Activated CD8-positive, alpha-beta T cell treated with anti-CD3 and anti-CD28 coated beads for 36 hours (primary cell): Measurements from ENCODE around the gene BORCS5. TPM values are rescaled to one million over a fixed set of nuclear protein-coding genes. Genes with fewer than 3 reads are reported as not detected.

Experiments used
- ATAC-seq: fragments of 200-7000 bp; cut with Tn5 transposase; one replicate; pipeline ENCODE4 v1.10.0; 2021; ENCODE audit warnings: mild to moderate bottlenecking, moderate library complexity
- CTCF ChIA-PET: fragments of 350-600 bp; sonication (Branson Sonifier 250); formaldehyde crosslinking; loops from one replicate; lab custom pipeline; 2021; ENCODE audit warnings: antibody characterized with exemption; lab: Charles Lee
- POLR2A ChIA-PET: fragments of 350-600 bp; sonication (Branson Sonifier 250); formaldehyde crosslinking; loops from one replicate; lab custom pipeline; 2021; ENCODE audit warnings: antibody characterized with exemption; lab: Charles Lee
- DNase-seq: peaks from one replicate; pipeline ENCODE4 v3.0.0-alpha.2; 2020
- H3K27ac Mint-ChIP-seq: one replicate; pipeline ENCODE4 v1.8.0; 2021; ENCODE audit warnings: mild to moderate bottlenecking, mixed read lengths
- H3K27me3 Mint-ChIP-seq: one replicate; pipeline ENCODE4 v1.8.0; 2021; ENCODE audit warnings: mixed read lengths
- H3K36me3 Mint-ChIP-seq: one replicate; pipeline ENCODE4 v1.8.0; 2021; ENCODE audit warnings: low read depth, mixed read lengths
- H3K4me1 Mint-ChIP-seq: one replicate; pipeline ENCODE4 v1.8.0; 2021; ENCODE audit warnings: low read depth, mixed read lengths
- H3K4me3 Mint-ChIP-seq: one replicate; pipeline ENCODE4 v1.8.0; 2021; ENCODE audit warnings: mild to moderate bottlenecking, moderate library complexity, mixed read lengths
- H3K9me3 Mint-ChIP-seq: one replicate; pipeline ENCODE4 v1.8.0; 2021; ENCODE audit warnings: mixed read lengths
- intact Hi-C: fragments of 100-400 bp; cut with micrococcal nuclease; formaldehyde crosslinking; loops from one replicate; pipeline ENCODE4 v1.10.0; 2022
- total RNA-seq, 2 experiments: library from RNA; stranded (reverse); gene quantifications; one replicate each; pipeline ENCODE4 v1.2.3, GENCODE V29; 2021
- TF ChIP-seq, protein P1 (sequence below): fragments of 200-600 bp; IDR thresholded peaks from one replicate; pipeline ENCODE4 v1.8.0; 2022; ENCODE audit warnings: antibody characterized with exemption, mild to moderate bottlenecking

Gene BORCS5
- total RNA-seq, 2 experiments from 2014 or later: 31.5 to 32.9 TPM

DNA sequence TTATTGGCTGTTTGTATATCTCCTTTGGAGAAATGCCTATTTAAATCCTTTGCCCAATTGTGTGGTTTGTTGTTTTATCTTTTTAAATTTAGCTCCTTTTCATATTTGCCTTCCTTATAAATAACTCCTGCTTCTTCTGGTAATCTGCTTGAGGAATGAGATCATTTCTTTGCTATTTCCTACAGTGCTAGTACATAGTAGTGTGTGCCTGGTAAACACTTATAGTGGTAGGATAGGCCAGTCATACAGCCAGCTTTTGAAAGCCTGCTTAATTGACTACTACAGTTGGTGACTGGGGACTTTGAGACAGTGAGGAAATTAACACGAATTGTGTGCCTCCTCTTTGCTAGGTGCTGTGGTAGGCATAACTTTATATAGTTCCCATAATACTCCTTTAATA, 68.7 kb downstream of the BORCS5 start:
- H3K9me3 Mint-ChIP-seq: peaks cover 29% of the 10 kb centered on the region
- peaks cover 42% of the 10 kb centered on the region for H3K36me3 Mint-ChIP-seq
- CTCF ChIA-PET: no interaction called here
- no peak overlapping the region for H3K27ac Mint-ChIP-seq
- no peak overlapping the region for H3K4me3 Mint-ChIP-seq
- DNase-seq: no peak
- intact Hi-C loops: no loop called here
- TF ChIP-seq, protein P1, sequence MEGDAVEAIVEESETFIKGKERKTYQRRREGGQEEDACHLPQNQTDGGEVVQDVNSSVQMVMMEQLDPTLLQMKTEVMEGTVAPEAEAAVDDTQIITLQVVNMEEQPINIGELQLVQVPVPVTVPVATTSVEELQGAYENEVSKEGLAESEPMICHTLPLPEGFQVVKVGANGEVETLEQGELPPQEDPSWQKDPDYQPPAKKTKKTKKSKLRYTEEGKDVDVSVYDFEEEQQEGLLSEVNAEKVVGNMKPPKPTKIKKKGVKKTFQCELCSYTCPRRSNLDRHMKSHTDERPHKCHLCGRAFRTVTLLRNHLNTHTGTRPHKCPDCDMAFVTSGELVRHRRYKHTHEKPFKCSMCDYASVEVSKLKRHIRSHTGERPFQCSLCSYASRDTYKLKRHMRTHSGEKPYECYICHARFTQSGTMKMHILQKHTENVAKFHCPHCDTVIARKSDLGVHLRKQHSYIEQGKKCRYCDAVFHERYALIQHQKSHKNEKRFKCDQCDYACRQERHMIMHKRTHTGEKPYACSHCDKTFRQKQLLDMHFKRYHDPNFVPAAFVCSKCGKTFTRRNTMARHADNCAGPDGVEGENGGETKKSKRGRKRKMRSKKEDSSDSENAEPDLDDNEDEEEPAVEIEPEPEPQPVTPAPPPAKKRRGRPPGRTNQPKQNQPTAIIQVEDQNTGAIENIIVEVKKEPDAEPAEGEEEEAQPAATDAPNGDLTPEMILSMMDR: no peak
- POLR2A ChIA-PET: no interaction called here
- ATAC-seq: peak; percentile 64
- no peaks in the 10 kb centered on the region for H3K27me3 Mint-ChIP-seq
- peaks cover 50% of the 10 kb centered on the region for H3K4me1 Mint-ChIP-seq

DNA sequence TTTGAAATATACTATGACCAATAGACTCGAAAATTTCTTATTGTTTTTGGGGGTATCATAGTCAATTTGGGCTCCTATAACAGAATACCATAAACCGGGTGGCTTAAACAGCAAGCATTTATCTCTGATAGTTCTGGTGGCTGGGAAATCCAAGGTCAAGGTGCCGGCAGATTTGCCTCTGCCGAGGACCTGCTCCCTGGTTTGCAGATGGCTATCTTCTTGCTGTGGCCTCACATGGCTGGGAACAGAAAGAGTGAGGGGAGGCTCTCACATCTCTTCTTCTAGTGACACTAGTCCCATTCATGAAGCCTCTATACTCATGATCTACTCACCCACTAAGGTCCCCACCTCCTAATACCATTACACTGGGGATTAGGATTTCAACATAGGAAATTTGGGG, 70.7 kb downstream of the BORCS5 start:
- intact Hi-C loops: no loop called here
- ChIA-PET CTCF (interaction anchor here (0.9 kb wide), 1 partner anchor 39 kb away, joined by 3 read pairs; no protein-coding TSS in a partner anchor), POLR2A (no interaction called here)
- Mint-ChIP-seq H3K4me3 (no peak overlapping the region), H3K9me3 (peaks cover 17% of the 10 kb centered on the region), H3K27me3 (no peaks in the 10 kb centered on the region), H3K4me1 (peaks cover 53% of the 10 kb centered on the region), H3K27ac (peak overlapping the region; percentile 53), H3K36me3 (peaks cover 30% of the 10 kb centered on the region)
- ATAC-seq: no peak
- TF ChIP-seq, protein P1: no peak
- no peak for DNase-seq

DNA sequence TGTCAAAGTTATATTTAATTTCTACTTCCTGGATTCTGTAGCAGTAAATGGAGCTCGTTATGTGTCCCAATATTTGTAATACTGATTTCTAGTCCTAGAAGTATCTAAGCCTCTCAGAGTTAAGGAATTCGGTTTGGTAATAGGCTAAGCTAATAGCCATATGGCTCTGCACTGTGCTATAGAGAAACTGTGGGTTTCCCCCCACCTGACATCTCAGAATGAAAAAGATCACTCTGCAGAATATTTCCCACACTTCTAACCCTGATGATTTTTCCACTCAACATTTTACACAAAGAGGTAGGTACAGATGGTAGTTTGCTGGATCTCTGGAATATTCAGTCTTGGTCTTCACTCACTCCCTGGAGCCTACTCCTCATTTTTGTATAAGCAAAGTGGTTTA, 71.2 kb downstream of the BORCS5 start:
- ATAC-seq (no peak), DNase-seq (no peak)
- H3K36me3 Mint-ChIP-seq: peaks cover 30% of the 10 kb centered on the region
- ChIA-PET CTCF (interaction anchor here (0.9 kb wide), 1 partner anchor 39 kb away, joined by 3 read pairs; no protein-coding TSS in a partner anchor), POLR2A (no interaction called here)
- no peak overlapping the region for H3K27ac Mint-ChIP-seq
- H3K4me1 Mint-ChIP-seq: peaks cover 57% of the 10 kb centered on the region
- intact Hi-C loops: no loop called here
- H3K9me3 Mint-ChIP-seq: peaks cover 17% of the 10 kb centered on the region
- no peaks in the 10 kb centered on the region for H3K27me3 Mint-ChIP-seq
- TF ChIP-seq, protein P1: no peak
- no peak overlapping the region for H3K4me3 Mint-ChIP-seq

DNA sequence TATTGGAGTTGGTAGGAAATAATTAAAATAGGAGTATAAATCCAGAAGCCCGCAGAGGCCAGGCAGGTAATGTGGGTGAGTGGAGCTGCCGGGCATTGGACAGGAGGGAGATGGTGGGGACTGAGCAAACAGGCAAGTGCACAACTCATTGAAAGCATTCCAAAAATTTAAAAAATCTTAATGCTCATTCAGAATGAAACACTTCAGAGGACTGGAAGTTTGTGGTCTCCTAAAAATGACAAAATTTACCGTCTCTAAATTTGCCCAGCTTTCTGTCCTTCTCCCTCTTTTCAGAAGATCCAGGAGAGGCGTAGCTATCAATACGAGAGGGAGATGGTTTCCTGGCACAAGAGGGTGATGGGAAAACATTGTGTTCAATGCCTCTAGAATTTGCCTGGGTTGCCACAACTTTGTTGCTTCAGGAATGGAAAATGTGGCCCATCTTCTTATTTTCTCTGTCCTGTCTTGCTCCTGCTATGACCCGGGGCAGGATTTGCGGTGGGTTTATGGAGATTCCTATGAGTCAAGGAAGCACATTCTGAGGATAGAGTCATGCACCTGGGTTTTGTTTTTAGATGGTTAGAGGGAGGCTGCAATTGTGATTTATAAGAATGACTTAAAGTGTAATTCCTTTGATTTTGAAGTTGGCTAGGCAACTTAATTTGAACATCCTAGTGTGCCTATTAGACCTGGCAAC, 72.2 kb downstream of the BORCS5 start:
- Mint-ChIP-seq H3K4me1 (peaks cover 60% of the 10 kb centered on the region), H3K9me3 (peaks cover 7% of the 10 kb centered on the region), H3K27ac (peak overlapping the region; percentile 62), H3K36me3 (peaks cover 20% of the 10 kb centered on the region), H3K27me3 (no peaks in the 10 kb centered on the region), H3K4me3 (no peak overlapping the region)
- DNase-seq (no peak), ATAC-seq (no peak)
- ChIA-PET CTCF (interaction anchor here (0.6 to 1.4 kb wide), 3 partner anchors 13 to 94 kb away, joined by 3 read pairs; no protein-coding TSS in a partner anchor), POLR2A (interaction anchor here (1.2 kb wide), 1 partner anchor 13 kb away, joined by 4 read pairs; no protein-coding TSS in a partner anchor)
- intact Hi-C loops: no loop called here
- TF ChIP-seq, protein P1: no peak

DNA sequence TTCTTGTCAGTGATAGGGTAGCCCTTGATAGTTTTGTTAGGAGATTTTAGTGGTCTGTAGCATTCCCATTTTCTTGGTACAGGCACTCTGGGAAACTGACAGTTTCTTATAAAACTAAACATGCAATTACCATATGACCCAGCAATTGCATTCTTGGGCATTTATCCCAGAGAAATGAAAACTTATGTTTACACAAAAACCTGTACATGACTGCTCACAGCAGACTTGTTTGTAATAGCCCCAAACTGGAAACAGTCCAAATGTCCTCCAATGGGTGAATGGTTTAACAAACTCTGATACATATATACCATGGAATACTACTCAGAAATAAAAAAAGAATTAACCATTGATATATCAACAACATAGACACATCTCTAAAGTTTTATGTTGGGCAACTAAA, 75.5 kb downstream of the BORCS5 start:
- H3K4me3 Mint-ChIP-seq: no peak overlapping the region
- H3K27me3 Mint-ChIP-seq: no peaks in the 10 kb centered on the region
- H3K27ac Mint-ChIP-seq: no peak overlapping the region

More for the DNA sequence above, 75.5 kb downstream of the BORCS5 start:
- DNase-seq (no peak), ATAC-seq (no peak)
- peaks cover 8% of the 10 kb centered on the region for H3K9me3 Mint-ChIP-seq
- POLR2A ChIA-PET: no interaction called here
- CTCF ChIA-PET: no interaction called here
- peaks cover 46% of the 10 kb centered on the region for H3K4me1 Mint-ChIP-seq
- intact Hi-C loops: no loop called here
- peaks cover 20% of the 10 kb centered on the region for H3K36me3 Mint-ChIP-seq
- TF ChIP-seq, protein P1: no peak
